HG03575 (cell line): ENCODE measurements around the gene GRIK1.

ENCODE experiments used
- ATAC-seq: cut with Tn5 transposase; IDR thresholded peaks from one replicate; pipeline ENCODE4 v1.9.1; 2021; ENCODE audit not compliant: unreplicated experiment, insufficient number of reproducible peaks, low FRiP score; ENCODE audit errors: extremely low read depth

The GRIK1 gene

DNA sequence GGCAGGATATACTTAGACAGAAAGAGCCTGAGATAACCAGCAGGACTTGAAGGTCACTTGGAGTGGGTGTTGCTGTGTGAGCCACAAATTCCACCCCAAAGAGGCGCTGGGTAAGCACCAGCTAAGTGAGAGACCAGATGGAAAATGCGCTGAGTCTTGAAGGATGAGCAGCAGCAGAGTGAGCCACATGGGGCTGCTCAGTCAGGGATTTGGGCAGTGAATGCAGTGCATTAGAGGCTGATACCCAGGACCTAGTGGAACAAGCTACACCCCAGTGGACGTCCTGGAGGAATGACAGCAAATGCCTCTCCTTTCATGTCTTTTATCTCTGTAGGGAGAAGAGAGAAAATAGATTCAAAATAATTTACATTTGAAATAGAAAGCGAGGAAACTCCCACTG, 11.3 kb downstream of the GRIK1 start:
- ATAC-seq = no peak

DNA sequence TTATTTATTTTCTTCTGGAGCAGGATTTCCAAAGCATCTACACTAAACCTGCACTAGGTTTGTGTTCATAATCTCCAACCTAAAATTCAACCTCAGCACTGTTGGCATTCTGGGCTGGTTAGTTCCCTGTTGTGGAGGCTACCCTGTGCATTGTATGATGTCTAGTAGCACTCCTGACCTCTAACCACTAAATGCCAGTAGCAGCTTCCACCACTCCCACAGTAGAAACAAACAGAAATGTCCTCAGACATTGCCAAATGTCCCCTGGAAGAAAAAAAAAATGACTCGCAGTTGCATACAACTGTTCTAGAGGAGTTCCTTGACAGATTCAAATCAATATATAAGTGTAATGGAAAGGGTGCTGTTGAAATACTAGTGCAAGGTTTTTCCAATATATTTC, 18.9 kb downstream of the GRIK1 start:
- ATAC-seq = no peak

DNA sequence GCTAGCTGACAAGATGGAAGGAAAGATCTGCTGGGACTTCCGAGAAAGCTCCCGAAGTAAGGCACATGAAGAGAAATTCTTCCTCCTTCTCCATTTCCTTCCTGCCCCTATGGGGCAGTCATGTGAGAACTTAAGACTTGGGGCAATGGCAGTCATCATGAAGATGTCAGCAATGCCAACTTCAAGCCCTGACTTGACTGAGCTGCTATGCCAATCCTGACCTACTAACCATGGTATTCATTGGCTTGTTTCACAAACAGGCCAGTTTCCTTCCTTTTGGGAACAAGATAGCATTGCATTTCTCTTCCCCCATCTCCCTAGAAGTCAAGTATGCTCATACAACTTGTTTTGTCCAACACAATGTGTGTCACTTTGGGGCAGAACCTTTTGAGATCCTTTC, 25.5 kb downstream of the GRIK1 start:
- ATAC-seq = no peak

DNA sequence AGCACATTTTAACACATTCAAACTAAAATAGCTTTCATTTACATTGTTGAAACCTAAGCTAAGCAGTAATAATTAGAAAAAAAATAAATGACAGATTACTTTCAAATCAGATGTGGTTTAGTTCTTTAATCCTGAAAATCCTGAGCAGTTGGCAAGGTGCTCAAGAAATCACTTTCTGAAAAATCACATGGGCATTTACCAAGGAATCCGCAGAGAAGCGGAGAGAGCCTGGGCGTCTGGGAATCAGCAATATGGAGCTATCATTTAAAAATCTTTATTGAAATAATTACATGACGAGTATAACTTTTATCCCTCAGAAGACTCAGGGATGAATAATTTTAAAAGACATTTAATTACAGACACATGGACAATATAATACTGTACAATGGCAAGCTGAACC, 30.2 kb downstream of the GRIK1 start:
- no peak for ATAC-seq

DNA sequence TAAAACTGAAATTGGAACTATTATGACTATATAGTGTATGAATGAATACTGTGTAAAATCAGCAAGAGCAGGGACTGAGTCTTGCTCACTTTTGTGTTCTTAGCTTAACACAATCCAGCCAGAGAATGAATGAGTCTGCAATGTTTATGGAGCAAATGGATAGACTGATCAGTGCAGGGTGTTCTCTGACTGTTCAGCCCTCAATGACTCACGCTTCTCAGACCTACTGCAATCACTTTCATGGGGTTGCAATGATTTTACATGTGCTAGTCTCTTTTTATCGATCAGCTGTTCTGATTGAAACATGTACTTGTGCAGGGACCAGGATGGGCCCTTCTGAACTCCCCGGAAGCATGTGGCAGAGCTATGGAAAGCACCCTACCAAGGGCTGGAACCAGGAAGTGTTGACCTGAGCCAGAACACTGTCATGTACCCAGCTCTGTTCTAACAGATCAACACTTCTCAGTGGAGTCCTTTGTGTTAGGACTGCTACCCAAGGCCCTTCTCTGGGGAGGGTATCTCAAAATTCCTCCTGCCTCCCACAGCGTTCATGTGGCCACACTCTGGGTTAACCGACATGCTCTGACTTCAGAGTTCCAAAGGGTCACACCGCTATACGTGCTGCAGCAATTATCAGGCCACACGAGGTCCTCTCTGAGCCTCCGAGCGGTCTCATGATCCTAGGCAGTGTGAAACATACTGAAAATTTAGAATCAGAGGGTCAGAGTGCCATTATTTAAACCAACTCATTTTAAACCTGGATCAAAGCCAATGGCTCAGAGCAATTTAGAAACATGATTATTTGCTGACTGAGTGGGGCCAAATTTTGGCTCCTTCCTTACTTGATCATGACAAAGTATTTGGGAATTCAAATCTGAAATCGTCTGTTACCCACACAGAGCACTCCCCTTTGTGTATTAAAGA, 35.2 kb downstream of the GRIK1 start:
- ATAC-seq = no peak

DNA sequence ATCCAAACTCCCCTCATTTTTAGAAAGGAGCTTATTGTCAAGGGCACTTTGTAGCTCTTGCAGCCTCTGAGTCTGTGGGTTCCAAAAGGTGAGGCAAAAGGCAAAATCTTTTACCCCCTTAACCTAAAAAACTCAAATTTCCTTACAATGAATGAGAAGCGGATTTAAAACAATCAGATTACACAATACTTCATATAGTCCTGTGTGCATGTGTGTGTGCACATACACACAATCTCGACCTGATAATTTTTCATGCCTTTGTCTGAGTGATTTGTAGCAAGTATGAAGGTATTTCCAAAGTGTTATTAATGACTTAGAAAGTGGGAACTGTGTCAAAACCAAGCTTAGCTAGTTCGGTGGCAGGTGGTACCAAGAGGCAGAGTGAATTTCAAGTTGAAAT, 42.9 kb downstream of the GRIK1 start:
- ATAC-seq = no peak

DNA sequence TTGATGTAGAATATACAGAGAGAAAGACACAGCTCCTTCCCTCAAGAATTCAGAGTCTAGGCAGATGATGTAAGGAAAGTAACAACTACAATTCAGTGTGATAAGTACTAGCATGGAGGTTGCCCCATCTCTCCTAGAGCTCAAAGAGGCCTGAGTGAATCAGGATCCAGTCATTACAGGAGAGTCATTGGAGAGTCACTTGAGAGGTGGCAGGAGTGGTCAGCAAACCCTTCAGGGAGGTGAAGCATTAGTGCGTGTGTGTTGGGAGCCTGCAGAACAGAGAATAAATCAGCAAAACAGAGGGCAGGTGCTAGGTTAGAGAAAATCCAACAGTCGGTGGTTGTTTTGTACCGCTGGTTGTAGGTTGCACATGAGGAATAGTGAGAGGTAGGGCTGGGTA, 46.1 kb downstream of the GRIK1 start:
- no peak for ATAC-seq

DNA sequence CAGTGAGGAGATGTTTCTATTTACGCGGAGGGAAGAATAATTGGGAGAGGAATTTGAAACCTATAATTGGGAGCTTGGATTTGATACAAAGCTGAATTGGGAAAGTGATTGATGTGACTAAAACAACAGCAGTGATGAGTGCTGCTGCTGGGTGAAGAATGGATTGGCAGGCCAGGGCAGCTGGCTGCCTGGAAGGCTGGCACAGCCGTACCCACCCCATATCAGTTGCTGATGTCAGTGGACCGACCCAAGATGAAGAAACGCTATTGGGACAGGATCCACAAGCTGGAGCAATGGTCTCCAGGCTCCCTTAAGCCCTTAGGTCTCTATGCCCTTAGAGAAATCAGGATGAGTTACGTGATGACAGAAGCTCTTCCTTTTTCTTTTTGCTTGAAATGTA, 47.4 kb downstream of the GRIK1 start:
- ATAC-seq = no peak

DNA sequence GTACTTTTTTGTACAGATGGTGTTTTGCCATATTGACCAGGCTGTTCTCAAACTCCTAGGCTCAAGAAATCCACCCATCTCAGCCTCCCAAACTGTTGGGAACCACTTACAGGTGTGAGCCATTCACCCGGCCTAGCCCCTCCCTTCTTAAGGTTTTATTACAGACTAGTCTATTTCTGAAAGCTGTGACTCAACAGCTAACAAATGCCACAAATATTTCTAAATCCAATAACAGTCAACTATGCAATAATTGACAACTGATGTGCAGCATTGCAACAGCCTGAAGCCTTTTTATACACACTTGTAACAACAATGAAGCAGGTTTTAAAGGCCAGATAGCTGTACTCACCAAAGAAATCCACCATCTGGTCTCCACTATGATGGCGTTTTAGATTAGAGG, 51.4 kb downstream of the GRIK1 start:
- ATAC-seq = no peak

DNA sequence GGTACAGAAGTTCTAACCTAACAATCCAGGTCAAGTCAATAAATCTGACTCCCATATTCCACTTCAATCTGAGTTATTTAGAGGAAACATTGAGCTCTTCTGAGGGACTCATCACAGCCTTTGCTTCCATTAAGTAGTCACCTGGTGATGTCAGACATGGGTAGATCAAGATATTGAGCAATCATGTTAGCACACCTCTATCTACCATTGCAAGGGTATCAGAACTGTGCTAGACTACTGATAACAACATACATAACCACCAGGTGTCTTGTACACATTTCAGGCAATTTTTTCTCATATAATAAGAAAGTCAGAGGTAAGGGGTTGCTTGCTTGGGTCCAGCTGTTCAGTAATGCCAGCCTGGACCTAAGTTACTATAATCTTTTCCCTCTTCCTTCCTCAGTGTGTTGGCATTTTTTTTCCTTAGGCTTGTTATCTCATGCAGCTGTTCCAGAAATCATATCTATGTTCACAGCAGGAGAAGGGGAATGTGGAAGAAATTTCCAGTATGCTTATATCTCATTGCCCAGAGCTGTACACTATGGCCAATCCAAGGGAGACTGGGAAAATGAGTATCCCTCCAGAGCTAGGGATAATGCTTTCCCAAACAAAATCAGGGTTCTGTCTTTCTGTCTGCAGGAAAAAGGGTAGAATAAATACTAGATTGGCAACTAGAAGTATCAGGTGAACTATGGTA, 52.3 kb downstream of the GRIK1 start:
- no peak for ATAC-seq

DNA sequence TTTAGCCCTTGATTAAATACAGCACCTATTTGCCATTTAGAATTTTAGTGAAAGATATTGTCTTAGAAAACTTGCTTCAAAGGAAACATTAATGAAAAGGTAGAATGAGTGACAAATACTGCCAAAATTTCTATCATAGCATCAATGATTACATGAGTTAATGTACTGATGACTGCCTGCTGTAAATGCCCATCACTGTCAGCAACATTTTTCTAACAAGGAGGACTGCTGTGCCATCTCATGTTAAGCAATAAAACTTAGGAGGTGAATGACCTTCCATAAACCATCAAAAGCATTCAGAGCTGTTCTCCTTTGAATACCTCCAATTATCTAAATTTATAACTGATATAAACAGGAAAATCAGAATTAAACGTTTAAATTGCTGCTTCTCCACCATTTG, 54.3 kb downstream of the GRIK1 start:
- no peak for ATAC-seq

DNA sequence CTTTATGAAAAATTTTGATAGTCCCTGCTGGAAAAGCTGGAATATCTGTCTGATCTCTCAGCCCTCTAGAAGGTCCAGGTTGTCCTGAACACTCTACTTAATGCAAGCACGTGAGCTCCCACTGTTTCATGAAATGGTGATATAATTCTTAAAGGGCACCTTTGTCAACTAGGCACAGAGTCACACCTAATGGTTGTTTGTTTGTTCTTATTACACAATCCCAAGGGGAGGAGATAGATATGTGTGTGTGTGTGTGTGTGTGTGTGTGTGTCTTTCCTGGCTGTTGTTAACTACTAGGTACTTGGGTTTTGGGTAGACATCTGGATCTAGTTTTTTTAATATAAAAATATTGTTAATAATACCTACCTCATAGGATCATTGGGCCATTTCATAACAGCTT, 63.9 kb downstream of the GRIK1 start:
- ATAC-seq = no peak

DNA sequence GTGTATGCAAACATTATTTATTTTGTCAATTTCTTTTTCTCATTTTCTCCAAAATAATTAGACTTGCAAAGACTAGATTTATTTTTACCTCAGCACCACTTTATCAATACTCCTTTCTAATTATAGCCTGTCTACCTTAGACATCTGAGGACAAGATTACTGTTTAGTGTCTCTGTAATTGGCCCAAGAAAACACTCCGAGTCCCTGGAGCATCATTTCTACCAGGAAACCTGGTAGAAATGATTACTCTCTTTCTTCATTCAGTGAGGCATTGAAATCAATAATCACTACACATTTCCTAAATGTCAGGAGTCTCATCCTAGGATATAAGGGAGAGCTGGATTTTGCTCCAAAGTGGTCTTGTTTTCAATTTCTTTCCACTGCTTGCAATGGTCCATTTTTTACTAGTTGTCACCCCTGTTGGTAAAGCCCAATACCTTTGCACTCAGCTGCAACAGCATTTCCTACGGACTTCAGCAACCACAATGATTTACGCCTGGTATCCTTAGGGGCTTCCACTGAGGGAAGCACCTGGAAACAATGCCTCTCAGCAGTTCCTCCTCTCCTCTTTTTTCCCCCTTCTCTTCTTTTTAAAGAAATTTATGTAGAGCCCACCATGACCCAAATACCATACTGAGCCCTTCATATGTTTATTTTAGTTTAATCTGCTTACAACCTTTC, 64.6 kb downstream of the GRIK1 start:
- ATAC-seq = no peak

DNA sequence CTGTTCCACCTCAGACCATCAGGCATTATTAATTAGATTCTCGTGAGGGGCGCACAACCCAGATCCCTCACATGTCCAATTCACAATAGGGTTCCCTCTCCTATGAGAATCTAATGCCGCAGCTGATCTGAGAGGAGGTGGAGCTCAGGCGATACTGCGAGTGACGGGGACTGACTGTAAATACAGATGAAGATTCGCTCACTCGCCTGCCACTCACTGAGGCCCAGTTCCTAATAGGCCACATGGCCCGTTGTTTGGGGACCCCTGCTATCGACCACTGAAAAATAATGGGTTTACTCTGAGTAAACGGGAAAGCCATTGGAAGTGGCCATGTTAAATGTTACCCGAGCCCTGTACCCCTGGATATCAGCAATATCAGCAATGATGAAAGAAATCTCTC, 65.9 kb downstream of the GRIK1 start:
- no peak for ATAC-seq

DNA sequence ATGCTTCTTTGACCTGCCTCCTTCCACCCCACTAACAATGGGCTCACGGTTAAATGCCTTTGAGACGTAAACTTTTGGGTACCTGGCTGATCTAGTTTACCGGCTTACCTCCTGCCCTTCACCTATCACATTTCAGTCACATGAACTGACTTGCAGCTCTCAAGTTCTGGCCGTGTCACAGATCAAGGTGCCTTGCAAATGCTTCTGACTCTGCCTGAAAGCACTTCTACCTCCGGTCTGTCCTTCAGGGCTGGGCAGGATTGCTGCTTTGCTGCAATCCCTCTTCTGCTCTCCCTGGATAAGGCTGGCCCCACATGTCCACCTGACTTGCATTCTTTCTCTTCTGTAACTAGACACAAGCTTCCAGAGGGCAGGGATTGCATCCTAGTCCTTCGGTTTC, 69.0 kb downstream of the GRIK1 start:
- ATAC-seq = no peak

DNA sequence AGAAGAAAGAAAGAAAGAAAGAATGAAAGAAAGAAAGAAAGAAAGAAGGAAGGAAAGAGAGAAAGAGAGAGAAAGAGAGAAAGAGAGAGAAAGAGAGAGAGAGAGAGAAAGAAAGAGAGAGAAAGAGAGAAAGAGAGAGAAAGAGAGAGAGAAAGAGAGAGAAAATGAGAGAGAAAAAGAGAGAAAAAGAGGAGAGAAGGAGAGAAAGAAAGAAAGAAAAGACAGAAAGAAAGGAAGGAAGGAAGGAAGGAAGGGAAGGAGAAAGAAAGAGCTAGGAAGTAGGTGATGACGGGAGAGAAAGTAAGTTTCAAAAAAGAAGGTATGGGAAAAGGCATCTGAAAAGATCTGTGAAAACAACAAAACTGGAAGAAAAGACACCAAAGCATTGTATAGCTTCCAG, 72.0 kb downstream of the GRIK1 start:
- ATAC-seq = no peak

DNA sequence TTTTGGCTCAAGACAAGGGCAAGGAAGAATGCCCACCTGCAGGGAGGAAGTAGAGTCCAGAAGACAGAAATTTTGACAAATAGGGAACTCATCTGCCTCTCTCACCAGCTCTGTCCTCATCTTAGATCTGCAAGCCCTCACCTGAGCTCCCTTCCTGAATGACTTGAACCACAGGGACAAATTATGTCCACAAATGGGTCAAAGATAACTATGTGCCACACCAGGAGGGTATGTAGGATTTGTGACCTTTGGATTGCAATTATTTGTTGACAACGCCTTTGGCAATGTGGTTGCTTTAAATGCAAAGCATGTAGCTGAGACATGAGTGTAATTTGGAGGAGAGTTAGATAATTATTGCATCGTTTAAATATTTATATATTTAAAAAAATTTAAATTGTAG, 79.5 kb downstream of the GRIK1 start:
- no peak for ATAC-seq

DNA sequence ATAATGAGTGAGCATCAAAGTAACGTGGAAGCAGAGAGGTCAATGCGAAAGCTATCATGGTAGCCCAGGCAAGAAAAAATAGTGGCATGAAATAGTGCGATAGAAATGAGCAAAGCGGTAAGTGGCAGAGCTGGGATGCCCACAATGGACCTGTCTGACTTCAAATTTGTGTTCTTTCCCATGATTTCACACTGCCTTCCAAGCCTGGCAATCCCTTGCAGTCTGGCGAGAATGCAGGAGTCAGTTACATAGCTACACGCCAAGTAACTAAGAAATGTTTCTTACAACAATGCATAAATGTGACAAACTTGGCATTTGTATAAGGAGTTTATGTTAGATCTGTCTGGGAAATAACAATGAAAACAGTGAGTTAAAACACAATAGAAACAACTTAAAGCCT, 82.6 kb downstream of the GRIK1 start:
- no peak for ATAC-seq

DNA sequence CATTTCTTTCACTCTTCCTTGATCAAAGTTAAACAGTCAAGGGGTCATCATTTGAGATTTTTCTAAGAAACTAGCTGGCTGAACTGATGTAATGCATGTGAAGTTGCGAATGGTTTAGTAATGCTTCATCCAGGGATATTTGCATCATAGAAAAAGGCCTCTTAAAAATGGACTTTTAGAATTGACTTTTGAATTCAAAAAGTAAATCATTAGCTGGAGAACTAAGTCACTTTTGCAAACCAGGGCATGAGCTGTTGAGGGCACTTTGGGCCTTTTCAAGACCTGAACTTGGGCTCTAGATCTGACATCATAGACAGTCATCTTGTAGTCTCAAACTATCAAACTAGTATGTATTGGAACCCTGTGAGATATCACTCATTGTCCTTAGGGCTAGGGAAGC, 85.0 kb downstream of the GRIK1 start:
- no peak for ATAC-seq

DNA sequence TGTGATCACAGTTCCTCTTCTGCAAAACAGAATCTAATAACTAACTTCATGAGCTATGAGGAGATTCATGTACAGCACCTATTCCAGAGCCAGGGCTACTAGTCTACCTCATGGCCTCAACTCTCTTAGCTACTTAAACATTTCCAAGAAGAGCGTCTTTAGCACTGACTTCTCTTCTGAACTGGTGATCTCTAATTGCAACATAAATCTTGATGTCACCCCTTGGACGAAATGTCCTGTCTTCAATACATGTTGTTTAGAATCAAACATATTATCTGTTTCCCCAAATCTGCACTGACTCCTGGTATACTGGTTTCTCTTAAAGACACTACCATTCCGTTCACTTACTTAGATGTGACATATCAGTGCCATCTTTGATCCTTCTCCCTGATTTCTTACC, 88.2 kb downstream of the GRIK1 start:
- no peak for ATAC-seq
